Melanocyte of skin (primary cell): ENCODE results near the gene OR13C5. TPM values are rescaled to one million over a fixed set of nuclear protein-coding genes. Genes with fewer than 3 reads are reported as not detected.

Experiments used
- total RNA-seq, 2 donors: library from RNA; depleted of rRNA; stranded (reverse); fragments of >200 nt; gene quantifications; 2 replicates each; pipeline ENCODE4 v1.2.3, GENCODE V29; 2012

OR13C5 gene, protein sequence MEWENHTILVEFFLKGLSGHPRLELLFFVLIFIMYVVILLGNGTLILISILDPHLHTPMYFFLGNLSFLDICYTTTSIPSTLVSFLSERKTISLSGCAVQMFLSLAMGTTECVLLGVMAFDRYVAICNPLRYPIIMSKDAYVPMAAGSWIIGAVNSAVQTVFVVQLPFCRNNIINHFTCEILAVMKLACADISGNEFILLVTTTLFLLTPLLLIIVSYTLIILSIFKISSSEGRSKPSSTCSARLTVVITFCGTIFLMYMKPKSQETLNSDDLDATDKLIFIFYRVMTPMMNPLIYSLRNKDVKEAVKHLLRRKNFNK
- total RNA-seq, result not detected

DNA sequence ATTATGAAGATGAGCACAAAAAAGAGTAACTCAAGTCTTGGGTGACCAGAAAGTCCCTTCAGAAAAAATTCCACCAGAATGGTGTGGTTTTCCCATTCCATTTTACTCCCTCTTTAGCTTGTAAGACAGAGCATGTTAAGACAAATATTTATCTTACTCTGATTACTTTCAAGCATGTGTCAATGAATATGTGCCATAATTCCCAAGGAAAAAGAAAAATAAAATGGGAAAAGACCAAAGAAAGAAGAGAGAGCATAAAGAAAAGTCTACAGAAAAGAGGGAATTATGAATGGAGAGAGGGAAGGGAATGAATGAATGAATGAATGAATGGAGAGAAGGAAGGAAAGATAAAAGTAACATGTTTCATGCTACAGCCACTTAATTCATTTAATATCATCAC, at the start of gene OR13C5:
Gene OR13C5, minus strand, starts transcription at position 101 of the 400 bp plus-strand sequence. Its CDS starts 0 bp downstream, at position 101.

DNA sequence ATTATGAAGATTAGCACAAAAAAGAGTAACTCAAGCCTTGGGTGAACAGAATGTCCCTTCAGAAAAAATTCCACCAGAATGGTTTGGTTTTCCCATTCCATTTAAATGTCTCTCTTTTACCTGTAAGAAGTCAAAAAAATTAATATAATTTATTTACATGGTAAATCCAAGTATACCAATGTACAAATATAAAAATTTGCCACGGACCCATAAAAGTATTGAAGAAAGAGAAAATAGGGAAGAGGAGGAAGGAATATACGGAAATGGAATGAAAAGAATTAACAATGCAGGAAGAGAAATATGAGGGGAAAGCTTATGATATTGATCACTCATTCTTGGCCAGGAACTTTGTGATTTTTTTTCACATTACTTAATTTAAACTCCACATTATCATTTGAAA, 18.9 kb upstream of the OR13C5 start, which contains the start of gene OR13C9:
Gene OR13C9, minus strand, starts transcription at position 101 of the 400 bp plus-strand sequence. Its CDS starts 0 bp downstream, at position 101.

DNA sequence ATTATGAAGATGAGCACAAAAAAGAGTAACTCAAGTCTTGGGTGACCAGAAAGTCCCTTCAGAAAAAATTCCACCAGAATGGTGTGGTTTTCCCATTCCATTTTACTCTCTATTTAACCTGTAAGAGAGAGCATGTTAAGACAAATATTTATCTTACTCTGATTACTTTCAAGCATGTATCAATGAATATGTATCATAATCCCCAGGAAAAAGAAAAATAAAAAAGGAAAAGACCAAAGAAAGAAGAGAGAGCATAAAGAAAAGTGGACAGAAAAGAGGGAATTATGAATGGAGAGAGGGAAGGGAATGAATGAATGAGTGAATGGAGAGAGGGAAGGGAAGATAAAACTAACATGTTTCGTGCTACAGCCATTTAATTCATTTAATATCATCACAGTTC, 6.3 kb upstream of the OR13C5 start, which contains the start of gene OR13C2:
Gene OR13C2, minus strand, starts transcription at position 101 of the 400 bp plus-strand sequence. Its CDS starts 0 bp downstream, at position 101.

DNA sequence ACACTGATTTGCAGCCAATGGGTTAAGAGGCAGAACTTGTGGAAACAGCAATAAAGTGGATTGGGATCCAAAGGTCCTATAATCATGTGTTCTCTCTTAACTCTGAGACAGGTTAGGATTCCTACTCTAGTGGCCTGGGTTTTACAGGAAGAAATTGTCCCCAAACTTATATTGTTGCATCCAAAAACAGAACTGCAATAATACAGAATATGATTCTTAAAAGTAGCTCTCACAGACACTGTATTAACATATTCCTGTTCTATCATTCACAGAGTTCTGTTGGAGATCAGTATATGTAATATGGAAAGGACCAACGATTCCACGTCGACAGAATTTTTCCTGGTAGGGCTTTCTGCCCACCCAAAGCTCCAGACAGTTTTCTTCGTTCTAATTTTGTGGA, 30.3 kb downstream of the OR13C5 start, which contains the start of gene OR13C8:
Gene OR13C8, plus strand, starts transcription at position 301 of the 400 bp plus-strand sequence. Its CDS starts 0 bp downstream, at position 301.

Other genes with a start within 250 kb of the OR13C5 start
- not detected for gene OR13F1, start 95.2 kb downstream of the OR13C5 start, total RNA-seq
- not detected for gene OR13C4, start 72.2 kb downstream of the OR13C5 start, total RNA-seq
- gene OR13C3, start 62.6 kb downstream of the OR13C5 start, total RNA-seq, result not detected
- gene OR13C8, start 30.2 kb downstream of the OR13C5 start, total RNA-seq, result not detected
- gene OR13C2, start 6.2 kb upstream of the OR13C5 start, total RNA-seq, result not detected
- gene OR13C9, start 18.8 kb upstream of the OR13C5 start, total RNA-seq, result not detected
- gene OR13D1, start 95.1 kb upstream of the OR13C5 start, total RNA-seq, result not detected
- gene NIPSNAP3A, start 148.3 kb upstream of the OR13C5 start, total RNA-seq, result 10 to 100 TPM; 26.2 to 31.0 TPM
- 1 to 10 TPM in 1 of 2 donors, under 1 TPM in 1; 0.67 to 1.0 TPM for gene NIPSNAP3B, start 164.7 kb upstream of the OR13C5 start, total RNA-seq